ENCODE measurements around the gene PRRT3. TPM values are rescaled to one million over a fixed set of nuclear protein-coding genes. Genes with fewer than 3 reads are reported as not detected.

Gene PRRT3
- total and polyA plus RNA-seq, 2 of the 8 experiments (the other 6 are each of a cell fraction or from before 2014, with no cell fraction given): 9.0 to 9.2 TPM

DNA sequence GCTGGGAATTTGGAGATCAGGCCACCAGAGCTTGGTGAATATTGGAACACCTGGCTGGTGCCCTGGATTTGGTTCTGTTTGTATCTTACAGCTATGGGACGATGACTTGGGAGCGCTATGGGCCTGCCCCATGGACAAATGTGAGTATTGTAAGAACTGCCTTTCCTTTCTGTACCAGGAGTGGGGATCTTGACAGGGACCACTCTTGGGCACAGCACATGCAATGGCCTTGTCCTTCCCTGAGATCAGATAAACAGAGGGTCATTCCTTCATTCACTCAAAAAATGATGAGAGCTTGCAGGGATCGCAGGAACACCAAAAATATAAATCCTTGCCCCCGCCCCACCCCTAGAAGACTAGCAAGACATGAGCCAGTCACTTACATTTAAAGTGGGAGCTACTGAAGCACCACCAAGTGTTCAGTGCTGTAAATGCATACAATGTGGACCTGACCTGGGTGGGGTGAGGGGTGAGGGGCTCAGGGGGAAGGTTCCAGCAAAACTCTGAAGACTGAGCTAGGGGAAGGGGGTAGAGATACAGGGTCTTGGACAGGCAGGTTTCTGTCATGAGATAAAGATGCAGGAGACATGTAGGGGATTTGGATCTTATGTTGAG lies 21.3 kb downstream of the PRRT3 start:
- no peak for FAIRE-seq
- H3K9ac ChIP-seq (replicated peaks in 1 of 4; ENCODE audit: extremely low read depth in 1 of 4, low read depth in 3 of 4, low read length in 3 of 4): no peak overlapping the region
- 91% methylated on average over 4 of the region's 4 CpGs; no CpG with 5 or more reads in 1 of the 2 experiments for WGBS, 2 experiments (ENCODE audit: extremely low coverage in 1 of 2, insufficient coverage in 1 of 2, insufficient read length in 1 of 2, insufficient replicate concordance in 2 of 2, low coverage in 1 of 2, low lambda C conversion rate in 2 of 2, missing lambda C conversion rate in 1 of 2)

More for the DNA sequence above, 21.3 kb downstream of the PRRT3 start:
- no peaks in the 10 kb centered on the region for H3K36me3 ChIP-seq (ENCODE audit: control insufficient read depth in 2 of 4, insufficient read depth in 4 of 4, low read length in 3 of 4)
- no peak overlapping the region for H2AK5ac ChIP-seq (ENCODE audit: low read depth, low read length)
- H3K14ac ChIP-seq (ENCODE audit: insufficient read length): no peak overlapping the region
- POLR2A ChIA-PET (ENCODE audit: partially characterized antibody): interaction anchor here (0.7 to 5.9 kb wide), 8 partner anchors 9 to 72 kb away, joined by 3 to 43 read pairs (median 4); partner anchors contain the start of genes IL17RC and IL17RE
- CTCF ChIA-PET (ENCODE audit: partially characterized antibody): interaction anchor here (0.7 to 7.5 kb wide), 24 partner anchors 9 to 426 kb away, joined by 3 to 86 read pairs (median 4); partner anchors contain the start of genes IL17RC, IL17RE, PRRT3 and RPUSD3
- no peak overlapping the region for H2BK15ac ChIP-seq (ENCODE audit: low read length)
- TF ChIP-seq MAFK (IDR thresholded peaks at IDR 0.05; ENCODE audit: low read depth, low read length): no peak
- TF ChIP-seq RAD21 (IDR thresholded peaks at IDR 0.05 in 1 of 2, conservative IDR thresholded peaks at IDR 0.05 in 1 of 2; ENCODE audit: low read depth in 2 of 2, low read length in 2 of 2): 0 out of 4 replicates have a peak, but pooled peaks of 1 of the 2 experiments have one; percentile 1
- no peak for TF ChIP-seq RBBP5 (IDR thresholded peaks at IDR 0.05; ENCODE audit: borderline replicate concordance, low read depth, low read length)
- H4K91ac ChIP-seq (replicated peaks; ENCODE audit: insufficient read length, low read length): no peak overlapping the region
- H3K18ac ChIP-seq (ENCODE audit: extremely low read depth, low read length): no peak overlapping the region
- no peak overlapping the region for H3K4ac ChIP-seq (replicated peaks; ENCODE audit: insufficient read length, low read depth, low read length)
- H3K23me2 ChIP-seq (ENCODE audit: low read depth, low read length): peaks cover 13% of the 10 kb centered on the region; the same call in 1 of the 2 replicates
- H2BK120ac ChIP-seq (replicated peaks; ENCODE audit: low read depth, low read length): no peak overlapping the region
- H2BK20ac ChIP-seq (ENCODE audit: low read length): no peak overlapping the region
- no peak for DNase-seq (ENCODE audit: low read depth in 1 of 2, low spot score in 2 of 2)
- no peak overlapping the region for H2BK5ac ChIP-seq (ENCODE audit: low read depth, low read length)
- no peak overlapping the region for H2BK12ac ChIP-seq (ENCODE audit: low read depth, low read length)
- peaks cover 0 to 10% (median 5%) of the 10 kb centered on the region in 4 experiments; a peak in 6 of 7 replicates for H3K4me1 ChIP-seq (replicated peaks in 1 of 4; ENCODE audit: control insufficient read depth in 3 of 4, insufficient read depth in 4 of 4, low read length in 3 of 4)
- H3K4me2 ChIP-seq (ENCODE audit: insufficient read depth in 1 of 2, low read depth in 2 of 2, low read length in 2 of 2): no peak overlapping the region
- H3K79me1 ChIP-seq (ENCODE audit: low read depth, low read length): no peaks in the 10 kb centered on the region
- H3K23ac ChIP-seq (ENCODE audit: insufficient read length): no peak overlapping the region
- H4K20me1 ChIP-seq (replicated peaks in 1 of 2; ENCODE audit: control insufficient read depth in 1 of 2, insufficient read depth in 2 of 2, low read length in 2 of 2): no peaks in the 10 kb centered on the region
- H3K4me3 ChIP-seq (ENCODE audit: extremely low read depth in 1 of 4, insufficient read depth in 2 of 4, low read depth in 3 of 4, low read length in 4 of 4): no peak overlapping the region
- H3K56ac ChIP-seq (replicated peaks; ENCODE audit: insufficient read length, low read depth, low read length): no peak overlapping the region
- H4K5ac ChIP-seq (ENCODE audit: insufficient read length, low read depth, low read length): no peak overlapping the region
- peaks cover 0 to 3% (median 0%) of the 10 kb centered on the region in 4 experiments; a peak in 1 of 7 replicates for H3K27me3 ChIP-seq (replicated peaks in 1 of 4; ENCODE audit: control insufficient read depth in 3 of 4, extremely low read depth in 1 of 4, insufficient read depth in 3 of 4, low read length in 3 of 4)
- H3K9me3 ChIP-seq (ENCODE audit: insufficient read depth in 2 of 2, low read depth in 1 of 2, low read length in 1 of 2): no peaks in the 10 kb centered on the region
- no peaks in the 10 kb centered on the region for H3K79me2 ChIP-seq (ENCODE audit: control insufficient read depth in 1 of 2, insufficient read depth in 2 of 2, low read length in 2 of 2)
- no peak overlapping the region for H4K8ac ChIP-seq (ENCODE audit: extremely low read depth, insufficient read depth, low read length)
- no peak overlapping the region for H2AFZ ChIP-seq (ENCODE audit: low read length)
- no peak overlapping the region for H3K27ac ChIP-seq (ENCODE audit: low read depth, low read length)

All from H1 (cell line).